Activated CD8-positive, alpha-beta T cell treated with anti-CD3 and anti-CD28 coated beads for 36 hours (primary cell): ENCODE data around the gene PLD1. TPM values are rescaled to one million over a fixed set of nuclear protein-coding genes. Genes with fewer than 3 reads are reported as not detected.

Source experiments
- ATAC-seq: fragments of 200-7000 bp; cut with Tn5 transposase; one replicate; pipeline ENCODE4 v1.10.0; 2021; ENCODE audit warnings: mild to moderate bottlenecking, moderate library complexity
- CTCF ChIA-PET: fragments of 350-600 bp; sonication (Branson Sonifier 250); formaldehyde crosslinking; loops from one replicate; lab custom pipeline; 2021; ENCODE audit warnings: antibody characterized with exemption; lab: Charles Lee
- POLR2A ChIA-PET: fragments of 350-600 bp; sonication (Branson Sonifier 250); formaldehyde crosslinking; loops from one replicate; lab custom pipeline; 2021; ENCODE audit warnings: antibody characterized with exemption; lab: Charles Lee
- DNase-seq: peaks from one replicate; pipeline ENCODE4 v3.0.0-alpha.2; 2020
- H3K27ac Mint-ChIP-seq: one replicate; pipeline ENCODE4 v1.8.0; 2021; ENCODE audit warnings: mild to moderate bottlenecking, mixed read lengths
- H3K27me3 Mint-ChIP-seq: one replicate; pipeline ENCODE4 v1.8.0; 2021; ENCODE audit warnings: mixed read lengths
- H3K36me3 Mint-ChIP-seq: one replicate; pipeline ENCODE4 v1.8.0; 2021; ENCODE audit warnings: low read depth, mixed read lengths
- H3K4me1 Mint-ChIP-seq: one replicate; pipeline ENCODE4 v1.8.0; 2021; ENCODE audit warnings: low read depth, mixed read lengths
- H3K4me3 Mint-ChIP-seq: one replicate; pipeline ENCODE4 v1.8.0; 2021; ENCODE audit warnings: mild to moderate bottlenecking, moderate library complexity, mixed read lengths
- H3K9me3 Mint-ChIP-seq: one replicate; pipeline ENCODE4 v1.8.0; 2021; ENCODE audit warnings: mixed read lengths
- CTCF ChIP-seq: fragments of 200-600 bp; IDR thresholded peaks from one replicate; pipeline ENCODE4 v1.8.0; 2022; ENCODE audit warnings: antibody characterized with exemption, mild to moderate bottlenecking
- intact Hi-C: fragments of 100-400 bp; cut with micrococcal nuclease; formaldehyde crosslinking; loops from one replicate; pipeline ENCODE4 v1.10.0; 2022
- total RNA-seq, 2 experiments: library from RNA; stranded (reverse); gene quantifications; one replicate each; pipeline ENCODE4 v1.2.3, GENCODE V29; 2021

PLD1 gene
- total RNA-seq, 2 experiments from 2014 or later: 0.86 to 1.2 TPM

- intact Hi-C loops: no loop called here
- ATAC-seq (no peak), DNase-seq (no peak)
- no peak for TF ChIP-seq CTCF
- ChIA-PET CTCF (no interaction called here), POLR2A (interaction anchor here (0.6 kb wide), 1 partner anchor 14 kb away, joined by 3 read pairs; no protein-coding TSS in a partner anchor)
- Mint-ChIP-seq H3K27ac (no peak overlapping the region), H3K27me3 (peaks cover 2% of the 10 kb centered on the region), H3K36me3 (no peaks in the 10 kb centered on the region), H3K9me3 (no peaks in the 10 kb centered on the region), H3K4me1 (no peaks in the 10 kb centered on the region), H3K4me3 (no peak overlapping the region)
These were observed 133.6 kb downstream of the PLD1 start for GRCh38 chr3:171676601-171677175.

- no peak for TF ChIP-seq CTCF
These were observed 136.3 kb downstream of the PLD1 start for GRCh38 chr3:171673951-171674350.

GRCh38 chr3:171672538-171672937 is 137.7 kb downstream of the PLD1 start:
- POLR2A ChIA-PET: no interaction called here

More at GRCh38 chr3:171673951-171674350, 136.3 kb downstream of the PLD1 start:
- ATAC-seq (no peak), DNase-seq (no peak)
- Mint-ChIP-seq H3K4me1 (no peaks in the 10 kb centered on the region), H3K27ac (no peak overlapping the region), H3K4me3 (no peak overlapping the region), H3K9me3 (no peaks in the 10 kb centered on the region), H3K36me3 (no peaks in the 10 kb centered on the region), H3K27me3 (peaks cover 2% of the 10 kb centered on the region)
- ChIA-PET POLR2A (no interaction called here), CTCF (no interaction called here)
- intact Hi-C loops: no loop called here

DNA sequence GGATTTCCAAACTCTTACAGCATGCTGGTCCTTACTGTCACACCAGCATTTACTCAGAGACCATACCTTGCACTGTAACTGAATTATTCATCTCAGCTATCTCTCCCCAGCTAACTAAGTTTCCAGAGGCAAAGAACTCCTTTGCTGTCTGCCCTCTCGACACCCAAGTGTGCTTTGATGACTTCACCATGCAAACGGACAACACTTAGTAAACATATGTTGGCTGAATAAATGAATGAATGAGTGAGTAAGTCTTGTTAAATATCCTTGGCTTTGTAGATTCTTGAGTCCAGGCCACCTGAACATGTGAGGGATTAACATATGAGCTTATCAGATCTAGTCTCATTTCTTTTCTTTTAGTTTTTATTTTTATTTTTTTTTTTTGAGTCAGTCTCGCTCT is 138.2 kb downstream of the PLD1 start:
- DNase-seq (no peak), ATAC-seq (no peak)
- H3K9me3 Mint-ChIP-seq: no peaks in the 10 kb centered on the region
- no peaks in the 10 kb centered on the region for H3K36me3 Mint-ChIP-seq
- no peak for TF ChIP-seq CTCF
- H3K27me3 Mint-ChIP-seq: no peaks in the 10 kb centered on the region
- no peak overlapping the region for H3K27ac Mint-ChIP-seq
- ChIA-PET POLR2A (no interaction called here), CTCF (no interaction called here)
- H3K4me3 Mint-ChIP-seq: no peak overlapping the region
- no peaks in the 10 kb centered on the region for H3K4me1 Mint-ChIP-seq
- intact Hi-C loops: no loop called here

More at GRCh38 chr3:171672538-171672937, 137.7 kb downstream of the PLD1 start:
- Mint-ChIP-seq H3K27ac (no peak overlapping the region), H3K4me1 (no peaks in the 10 kb centered on the region), H3K4me3 (no peak overlapping the region), H3K27me3 (no peaks in the 10 kb centered on the region), H3K36me3 (no peaks in the 10 kb centered on the region), H3K9me3 (no peaks in the 10 kb centered on the region)
- intact Hi-C loops: no loop called here
- CTCF ChIA-PET: interaction anchor here (0.9 kb wide), 1 partner anchor 17 kb away, joined by 4 read pairs; no protein-coding TSS in a partner anchor
- no peak for TF ChIP-seq CTCF
- DNase-seq (no peak), ATAC-seq (no peak)

GRCh38 chr3:171671709-171672108 is 138.6 kb downstream of the PLD1 start:
- ChIA-PET POLR2A (no interaction called here), CTCF (no interaction called here)
- ATAC-seq: no peak
- TF ChIP-seq CTCF: no peak
- intact Hi-C loops: no loop called here
- no peaks in the 10 kb centered on the region for H3K36me3 Mint-ChIP-seq
- DNase-seq: no peak
- H3K9me3 Mint-ChIP-seq: no peaks in the 10 kb centered on the region
- H3K27ac Mint-ChIP-seq: no peak overlapping the region
- no peaks in the 10 kb centered on the region for H3K4me1 Mint-ChIP-seq
- H3K27me3 Mint-ChIP-seq: no peaks in the 10 kb centered on the region
- H3K4me3 Mint-ChIP-seq: no peak overlapping the region
